ENCODE data around the gene SCD5.

Gene SCD5

DNA sequence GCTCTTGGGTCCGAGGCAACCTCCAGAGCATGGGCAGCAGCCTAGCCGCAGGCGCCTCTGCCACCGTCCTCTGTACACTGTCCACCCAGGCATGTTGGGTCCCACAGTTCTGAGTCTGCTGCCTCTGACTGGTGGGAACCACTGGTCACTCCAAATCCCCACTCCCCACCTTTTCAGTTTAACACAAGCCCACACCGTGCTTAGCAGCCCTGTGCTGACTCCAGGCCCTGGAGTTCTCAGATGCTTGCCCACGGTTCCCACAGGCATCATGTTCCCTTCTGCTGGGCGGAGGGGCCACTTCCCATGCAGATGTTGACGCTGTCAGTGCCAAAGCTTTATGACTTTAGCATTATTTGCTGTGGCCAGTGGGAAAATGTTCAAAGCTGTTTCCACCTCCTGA is 104.5 kb downstream of the SCD5 start:
- H3K4me3 ChIP-seq (ENCODE audit: low read length) = no peak overlapping the region

DNA sequence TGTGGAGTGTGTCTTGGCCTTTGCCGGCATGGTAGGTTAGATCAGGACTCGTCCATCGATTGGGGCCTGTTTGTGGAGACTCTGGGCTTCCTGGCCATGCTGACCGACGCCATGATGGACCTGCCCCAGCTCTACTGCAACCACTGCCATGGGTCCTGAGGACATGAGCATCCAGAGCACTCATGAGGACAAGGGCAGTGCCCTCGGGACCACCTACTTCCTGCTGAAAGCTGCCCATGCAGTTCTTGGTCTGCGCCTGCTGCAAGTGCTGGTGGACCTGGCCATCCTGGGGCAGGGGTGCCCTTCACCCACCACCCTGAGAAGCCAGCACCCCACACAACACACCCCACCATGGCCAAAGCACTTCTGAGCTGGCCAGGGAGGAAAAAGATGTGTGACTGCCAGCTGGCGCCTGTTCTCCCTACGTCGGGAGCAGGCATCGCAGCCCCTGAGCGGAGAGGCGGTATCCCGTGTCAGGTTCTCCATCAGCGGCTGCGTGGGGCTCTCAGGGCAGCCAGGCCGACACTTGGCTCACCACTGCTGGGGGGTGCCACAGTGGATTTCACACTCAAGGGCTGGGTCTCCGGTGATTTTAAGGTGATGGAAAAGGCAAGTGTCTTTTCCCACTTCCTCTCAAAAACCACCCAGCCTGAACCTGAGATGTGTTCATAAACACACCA is 106.4 kb downstream of the SCD5 start:
- H3K9ac ChIP-seq (ENCODE audit: low read depth, low read length) = no peak overlapping the region
- H3K27ac ChIP-seq (ENCODE audit: low read length) = no peak overlapping the region
- H3K4me1 ChIP-seq (ENCODE audit: insufficient read depth, low read length) = peaks cover 7% of the 10 kb centered on the region
- no peaks in the 10 kb centered on the region for H3K36me3 ChIP-seq (ENCODE audit: insufficient read depth, low read depth, low read length)
- no peak overlapping the region for H3K4me3 ChIP-seq (ENCODE audit: low read length)
- H3K27me3 ChIP-seq (ENCODE audit: insufficient read depth, low read length) = 0 out of 2 replicates have a peak, but pooled peaks cover 6% of the 10 kb centered on the region
- no peaks in the 10 kb centered on the region for H3K9me3 ChIP-seq (ENCODE audit: insufficient read depth, low read depth, low read length)

More for the DNA sequence above, 104.5 kb downstream of the SCD5 start:
- Histone ChIP-seq H3K36me3 (ENCODE audit: insufficient read depth, low read depth, low read length) (no peaks in the 10 kb centered on the region), H3K9ac (ENCODE audit: low read depth, low read length) (no peak overlapping the region), H3K9me3 (ENCODE audit: insufficient read depth, low read depth, low read length) (no peaks in the 10 kb centered on the region), H3K27me3 (ENCODE audit: insufficient read depth, low read length) (0 out of 2 replicates have a peak, but pooled peaks cover 7% of the 10 kb centered on the region), H3K4me1 (ENCODE audit: insufficient read depth, low read length) (peaks cover 18% of the 10 kb centered on the region), H3K27ac (ENCODE audit: low read length) (no peak overlapping the region)

DNA sequence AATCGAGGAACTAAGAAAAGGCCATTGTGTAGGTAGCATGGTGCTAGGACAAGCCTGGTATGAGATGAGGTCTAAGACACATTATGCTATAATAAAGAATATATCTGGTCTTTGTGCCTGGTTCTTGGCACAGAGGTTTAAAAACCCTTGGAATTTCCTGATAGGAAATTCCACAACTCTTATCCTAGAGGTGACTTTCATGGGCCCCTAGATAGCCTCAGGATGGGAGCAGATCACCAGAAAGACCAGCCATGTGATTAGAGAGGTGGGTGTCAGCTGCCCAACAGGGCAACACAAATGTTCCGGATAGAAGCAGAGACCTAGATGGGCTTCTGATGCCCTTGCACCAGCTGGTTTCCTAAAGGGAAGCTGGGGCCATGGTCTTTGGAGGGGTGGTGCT is 107.2 kb downstream of the SCD5 start:
- H3K4me3 ChIP-seq (ENCODE audit: low read length) = no peak overlapping the region
- H3K9ac ChIP-seq (ENCODE audit: low read depth, low read length) = no peak overlapping the region
- no peaks in the 10 kb centered on the region for H3K9me3 ChIP-seq (ENCODE audit: insufficient read depth, low read depth, low read length)

DNA sequence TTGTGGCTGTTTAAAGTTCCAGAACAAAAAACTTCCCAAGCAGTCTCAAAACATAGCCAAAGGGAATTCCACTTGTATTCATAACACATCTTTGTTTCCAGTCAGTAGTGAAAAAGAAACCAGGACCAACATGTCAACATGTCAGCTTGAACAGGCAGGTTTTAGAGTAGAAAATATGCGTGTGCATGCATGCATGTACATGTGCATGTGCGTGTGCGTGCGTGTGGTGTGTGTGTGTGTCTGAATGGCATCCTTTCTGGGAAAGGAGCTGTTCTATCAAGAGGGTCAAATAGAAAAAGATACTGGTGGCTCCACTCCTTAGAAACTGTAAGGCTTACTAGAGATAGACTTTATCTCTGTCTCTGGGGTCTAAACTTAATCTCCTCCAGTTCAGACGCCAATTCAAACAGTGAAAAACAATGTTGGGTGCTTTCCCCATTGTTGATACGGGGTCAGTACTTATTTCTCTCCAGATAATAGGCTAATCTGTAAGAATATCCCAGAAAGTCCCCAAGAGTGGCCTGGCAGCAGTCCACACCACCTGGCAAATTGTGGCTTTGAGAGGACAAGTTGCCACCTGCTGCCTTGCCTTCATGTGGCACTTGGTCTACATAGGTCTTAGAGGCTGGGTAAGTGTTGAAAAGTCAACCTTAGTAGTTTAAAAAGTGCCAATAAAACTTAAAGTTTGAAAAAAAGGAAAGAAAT is 110.4 kb downstream of the SCD5 start:
- Histone ChIP-seq H3K4me3 (ENCODE audit: low read length) (no peak overlapping the region), H3K9ac (ENCODE audit: low read depth, low read length) (no peak overlapping the region), H3K27me3 (ENCODE audit: insufficient read depth, low read length) (no peaks in the 10 kb centered on the region), H3K36me3 (ENCODE audit: insufficient read depth, low read depth, low read length) (no peaks in the 10 kb centered on the region), H3K27ac (ENCODE audit: low read length) (no peak overlapping the region), H3K9me3 (ENCODE audit: insufficient read depth, low read depth, low read length) (no peaks in the 10 kb centered on the region), H3K4me1 (ENCODE audit: insufficient read depth, low read length) (no peaks in the 10 kb centered on the region)

More for the DNA sequence above, 107.2 kb downstream of the SCD5 start:
- 0 out of 2 replicates have a peak, but pooled peaks cover 2% of the 10 kb centered on the region for H3K27me3 ChIP-seq (ENCODE audit: insufficient read depth, low read length)
- no peaks in the 10 kb centered on the region; the same call in 1 of the 2 replicates for H3K4me1 ChIP-seq (ENCODE audit: insufficient read depth, low read length)
- H3K27ac ChIP-seq (ENCODE audit: low read length) = no peak overlapping the region
- H3K36me3 ChIP-seq (ENCODE audit: insufficient read depth, low read depth, low read length) = no peaks in the 10 kb centered on the region

DNA sequence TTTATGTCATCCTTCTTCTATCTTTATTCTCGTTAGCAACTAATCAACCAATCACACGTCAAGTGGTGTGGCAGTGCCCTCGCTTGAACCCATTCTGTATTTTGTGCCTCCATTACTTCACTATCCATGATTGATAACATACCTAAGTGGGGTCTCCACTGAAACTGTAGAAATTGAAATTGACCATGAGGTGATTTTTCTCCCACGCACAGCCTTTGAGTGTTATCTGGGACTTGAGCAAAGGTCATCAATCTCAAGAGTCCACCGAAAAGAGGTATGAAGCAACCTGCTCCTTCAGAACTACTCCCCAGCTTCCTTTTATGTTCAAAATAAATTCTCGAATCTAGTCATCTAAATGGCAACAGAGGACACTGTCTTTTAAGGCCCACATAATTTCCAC is 111.1 kb downstream of the SCD5 start:
- no peaks in the 10 kb centered on the region for H3K4me1 ChIP-seq (ENCODE audit: insufficient read depth, low read length)
- H3K36me3 ChIP-seq (ENCODE audit: insufficient read depth, low read depth, low read length) = no peaks in the 10 kb centered on the region
- no peaks in the 10 kb centered on the region for H3K9me3 ChIP-seq (ENCODE audit: insufficient read depth, low read depth, low read length)
- no peak overlapping the region for H3K4me3 ChIP-seq (ENCODE audit: low read length)
- no peak overlapping the region for H3K27ac ChIP-seq (ENCODE audit: low read length)
- H3K27me3 ChIP-seq (ENCODE audit: insufficient read depth, low read length) = no peaks in the 10 kb centered on the region
- H3K9ac ChIP-seq (ENCODE audit: low read depth, low read length) = no peak overlapping the region

DNA sequence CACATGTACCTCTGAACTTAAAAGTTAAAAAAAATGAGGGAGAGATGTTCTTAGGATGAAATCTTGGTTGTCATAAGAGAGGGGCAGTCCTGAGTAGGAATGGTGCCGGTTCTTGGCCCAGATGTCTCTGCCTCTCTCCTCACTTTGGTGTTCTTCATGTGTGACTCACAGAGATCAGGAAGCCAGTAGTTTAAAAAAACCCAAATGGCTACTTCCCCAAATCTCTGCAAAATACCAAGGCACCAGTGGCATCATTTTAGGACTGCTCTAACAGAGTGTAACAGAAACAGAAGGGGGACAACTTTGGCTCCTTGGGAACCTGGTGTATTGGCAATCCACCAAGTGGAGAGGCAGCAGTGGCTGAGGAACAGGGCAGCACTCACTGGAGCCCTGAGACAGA is 116.8 kb downstream of the SCD5 start:
- Histone ChIP-seq H3K27me3 (ENCODE audit: insufficient read depth, low read length) (no peaks in the 10 kb centered on the region), H3K36me3 (ENCODE audit: insufficient read depth, low read depth, low read length) (no peaks in the 10 kb centered on the region), H3K4me1 (ENCODE audit: insufficient read depth, low read length) (no peaks in the 10 kb centered on the region), H3K4me3 (ENCODE audit: low read length) (no peak overlapping the region), H3K9me3 (ENCODE audit: insufficient read depth, low read depth, low read length) (no peaks in the 10 kb centered on the region), H3K9ac (ENCODE audit: low read depth, low read length) (no peak overlapping the region), H3K27ac (ENCODE audit: low read length) (no peak overlapping the region)

DNA sequence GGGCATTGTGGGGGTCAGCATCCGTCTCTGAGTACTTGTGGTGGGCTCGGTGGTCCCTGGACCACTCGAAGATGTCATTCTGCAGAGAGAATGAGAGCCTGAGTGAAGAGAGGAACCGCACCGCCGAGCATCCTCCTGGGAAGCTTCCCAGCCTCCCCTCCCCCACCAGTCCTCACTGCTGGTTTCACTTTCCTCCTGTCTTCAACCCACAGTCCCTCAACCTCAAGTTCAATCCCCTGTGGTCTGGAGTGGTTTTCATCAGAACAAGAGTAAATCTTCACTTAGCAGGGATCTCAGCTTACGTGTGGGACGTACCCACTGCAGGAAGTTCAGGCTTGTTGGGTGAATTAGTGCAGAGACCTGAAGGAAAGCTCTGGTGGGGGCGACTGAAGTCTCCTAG is 117.8 kb downstream of the SCD5 start:
- no peak overlapping the region for H3K4me3 ChIP-seq (ENCODE audit: low read length)
- no peaks in the 10 kb centered on the region for H3K36me3 ChIP-seq (ENCODE audit: insufficient read depth, low read depth, low read length)
- no peaks in the 10 kb centered on the region for H3K27me3 ChIP-seq (ENCODE audit: insufficient read depth, low read length)
- H3K4me1 ChIP-seq (ENCODE audit: insufficient read depth, low read length) = no peaks in the 10 kb centered on the region
- H3K9me3 ChIP-seq (ENCODE audit: insufficient read depth, low read depth, low read length) = no peaks in the 10 kb centered on the region
- no peak overlapping the region for H3K27ac ChIP-seq (ENCODE audit: low read length)
- H3K9ac ChIP-seq (ENCODE audit: low read depth, low read length) = no peak overlapping the region

DNA sequence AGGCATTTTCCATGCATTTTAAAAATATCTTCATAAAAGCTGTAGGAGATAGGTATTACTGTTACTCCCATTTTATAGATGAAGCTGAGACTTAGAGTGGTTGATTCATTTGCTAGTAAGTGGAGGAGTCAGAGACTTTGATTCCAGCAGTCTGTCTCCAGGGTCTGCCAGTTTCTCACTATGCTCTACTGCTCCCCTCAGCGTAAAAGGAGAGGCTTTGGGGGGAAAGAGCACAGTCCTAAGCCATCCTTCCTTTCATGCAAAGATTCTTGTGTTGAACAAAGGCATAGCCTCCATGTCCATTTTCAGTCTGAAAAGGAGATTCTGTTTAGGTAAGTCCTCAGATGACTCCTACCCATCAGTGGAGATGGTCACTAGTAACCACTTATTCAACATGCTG is 119.1 kb downstream of the SCD5 start:
- Histone ChIP-seq H3K36me3 (ENCODE audit: insufficient read depth, low read depth, low read length) (no peaks in the 10 kb centered on the region), H3K4me3 (ENCODE audit: low read length) (no peak overlapping the region), H3K4me1 (ENCODE audit: insufficient read depth, low read length) (no peaks in the 10 kb centered on the region)

DNA sequence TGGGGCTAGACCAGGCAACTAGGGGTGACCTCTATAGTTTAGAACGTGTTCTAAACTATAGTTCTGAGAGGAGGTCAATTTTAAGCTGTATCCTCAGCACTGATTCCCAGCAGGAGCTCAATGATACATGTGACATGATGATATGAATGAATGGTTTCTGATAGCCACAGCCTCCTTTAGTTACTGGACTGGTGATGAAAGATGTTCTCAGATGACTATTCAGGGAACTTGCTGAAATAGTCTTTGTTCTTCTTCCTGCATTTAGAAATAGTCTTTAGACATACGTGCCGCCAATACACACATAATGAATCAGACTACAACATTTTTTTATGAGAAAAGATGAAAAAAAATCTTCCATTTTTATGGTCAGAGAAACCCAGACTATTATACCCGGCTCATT is 120.5 kb downstream of the SCD5 start:
- Histone ChIP-seq H3K4me1 (ENCODE audit: insufficient read depth, low read length) (no peaks in the 10 kb centered on the region), H3K9me3 (ENCODE audit: insufficient read depth, low read depth, low read length) (no peaks in the 10 kb centered on the region), H3K4me3 (ENCODE audit: low read length) (no peak overlapping the region), H3K27me3 (ENCODE audit: insufficient read depth, low read length) (no peaks in the 10 kb centered on the region), H3K9ac (ENCODE audit: low read depth, low read length) (no peak overlapping the region), H3K36me3 (ENCODE audit: insufficient read depth, low read depth, low read length) (no peaks in the 10 kb centered on the region), H3K27ac (ENCODE audit: low read length) (no peak overlapping the region)

More for the DNA sequence above, 119.1 kb downstream of the SCD5 start:
- H3K9ac ChIP-seq (ENCODE audit: low read depth, low read length) = no peak overlapping the region
- no peak overlapping the region for H3K27ac ChIP-seq (ENCODE audit: low read length)
- H3K9me3 ChIP-seq (ENCODE audit: insufficient read depth, low read depth, low read length) = no peaks in the 10 kb centered on the region
- H3K27me3 ChIP-seq (ENCODE audit: insufficient read depth, low read length) = no peaks in the 10 kb centered on the region

DNA sequence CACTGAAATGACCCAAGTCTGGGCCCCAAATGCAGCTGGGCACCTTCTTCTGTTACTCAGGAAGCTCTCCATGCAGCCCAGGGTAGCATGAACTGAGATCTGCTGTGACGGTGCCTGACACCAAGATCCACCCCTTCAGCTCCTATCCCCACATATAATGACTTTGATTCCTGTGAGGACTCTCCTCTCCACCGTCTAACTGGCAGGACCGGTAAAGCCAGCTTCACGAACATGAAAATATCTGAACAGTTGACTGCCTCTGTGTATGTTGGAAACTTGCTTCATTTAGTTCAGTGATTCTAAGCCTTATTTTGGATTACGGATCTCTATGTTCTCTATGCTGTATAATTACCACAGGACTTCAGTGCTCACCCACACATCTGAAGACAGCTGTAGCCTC is 121.3 kb downstream of the SCD5 start:
- Histone ChIP-seq H3K36me3 (ENCODE audit: insufficient read depth, low read depth, low read length) (no peaks in the 10 kb centered on the region), H3K4me3 (ENCODE audit: low read length) (no peak overlapping the region), H3K9me3 (ENCODE audit: insufficient read depth, low read depth, low read length) (no peaks in the 10 kb centered on the region), H3K27ac (ENCODE audit: low read length) (no peak overlapping the region), H3K9ac (ENCODE audit: low read depth, low read length) (no peak overlapping the region), H3K27me3 (ENCODE audit: insufficient read depth, low read length) (no peaks in the 10 kb centered on the region), H3K4me1 (ENCODE audit: insufficient read depth, low read length) (no peaks in the 10 kb centered on the region)

DNA sequence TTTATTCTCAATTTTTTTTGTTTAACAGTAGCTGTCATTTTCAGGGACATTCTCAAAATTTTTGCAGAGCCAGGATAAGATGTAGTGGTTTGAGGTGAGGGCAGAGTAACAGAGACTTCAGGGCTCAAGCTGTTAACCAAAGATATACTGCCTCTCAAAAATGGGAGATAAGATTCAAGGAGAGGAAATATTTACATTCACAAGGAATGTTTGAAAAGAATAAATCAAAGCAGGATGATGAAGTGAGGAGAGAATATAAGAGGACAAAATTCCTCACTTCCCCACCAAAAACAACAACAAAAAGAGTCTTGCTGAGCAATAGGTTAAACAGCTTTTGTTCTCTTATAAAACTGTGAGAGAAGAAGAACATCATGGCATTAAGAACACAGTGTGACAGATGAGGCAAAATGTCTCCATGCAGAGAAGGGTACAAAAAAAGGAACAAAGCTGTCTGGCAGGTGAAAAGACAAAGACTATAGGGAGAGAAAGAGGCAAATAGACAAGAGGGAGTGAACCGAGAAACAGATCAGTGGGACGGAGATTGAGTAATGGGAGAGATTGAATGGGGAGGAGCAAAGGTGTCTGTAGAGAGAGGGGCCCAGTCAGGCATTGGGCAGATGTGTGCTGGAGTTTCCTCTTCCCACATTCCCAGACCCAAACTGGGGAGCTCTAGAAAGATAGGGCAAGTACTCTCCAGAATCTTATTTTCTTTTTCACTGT is 130.7 kb downstream of the SCD5 start:
- Histone ChIP-seq H3K4me3 (ENCODE audit: low read length) (no peak overlapping the region), H3K27ac (ENCODE audit: low read length) (no peak overlapping the region), H3K4me1 (ENCODE audit: insufficient read depth, low read length) (peaks cover 3% of the 10 kb centered on the region; the same call in 1 of the 2 replicates), H3K36me3 (ENCODE audit: insufficient read depth, low read depth, low read length) (no peaks in the 10 kb centered on the region), H3K9me3 (ENCODE audit: insufficient read depth, low read depth, low read length) (no peaks in the 10 kb centered on the region), H3K9ac (ENCODE audit: low read depth, low read length) (no peak overlapping the region), H3K27me3 (ENCODE audit: insufficient read depth, low read length) (no peaks in the 10 kb centered on the region)

All from iPS-20b (cell line).